Right kidney (tissue), 9 donors: ENCODE measurements around the gene BCL2.
"Not testable (repeated sequence)": the region's sequence is repeated elsewhere in the genome, so short reads cannot be mapped to it uniquely, and the experiment has no call there.

Source experiments
- DNase-seq: peaks from one replicate; pipeline ENCODE4 v3.0.0-alpha.2; 2016
- long read RNA-seq, 8 donors: transcript quantifications; one replicate each; lab custom pipeline, GENCODE V29; 2026

BCL2 gene
- long read RNA-seq, donor 1, full-length matches to known transcripts: 8 of 8 reads
- long read RNA-seq, donor 1, partial matches to known transcripts: 0 of 8 reads
- long read RNA-seq, donor 1, other reads (novel, unspliced or antisense): 0 of 8 reads
- long read RNA-seq, donor 2, full-length matches to known transcripts: 8 of 8 reads
- long read RNA-seq, donor 2, partial matches to known transcripts: 0 of 8 reads
- long read RNA-seq, donor 2, other reads (novel, unspliced or antisense): 0 of 8 reads
- long read RNA-seq, donor 3, full-length matches to known transcripts: 5 of 5 reads
- long read RNA-seq, donor 3, partial matches to known transcripts: 0 of 5 reads
- long read RNA-seq, donor 3, other reads (novel, unspliced or antisense): 0 of 5 reads
- long read RNA-seq, donor 4, full-length matches to known transcripts: 13 of 13 reads
- long read RNA-seq, donor 4, partial matches to known transcripts: 0 of 13 reads
- long read RNA-seq, donor 4, other reads (novel, unspliced or antisense): 0 of 13 reads
- long read RNA-seq, donor 5, full-length matches to known transcripts: 10 of 10 reads
- long read RNA-seq, donor 5, partial matches to known transcripts: 0 of 10 reads
- long read RNA-seq, donor 5, other reads (novel, unspliced or antisense): 0 of 10 reads
- long read RNA-seq, donor 6, full-length matches to known transcripts: 8 of 8 reads
- long read RNA-seq, donor 6, partial matches to known transcripts: 0 of 8 reads
- long read RNA-seq, donor 6, other reads (novel, unspliced or antisense): 0 of 8 reads
- long read RNA-seq, donor 7: 0 reads
- long read RNA-seq, donor 8, full-length matches to known transcripts: 7 of 12 reads
- long read RNA-seq, donor 8, partial matches to known transcripts: 5 of 12 reads
- long read RNA-seq, donor 8, other reads (novel, unspliced or antisense): 0 of 12 reads

DNA sequence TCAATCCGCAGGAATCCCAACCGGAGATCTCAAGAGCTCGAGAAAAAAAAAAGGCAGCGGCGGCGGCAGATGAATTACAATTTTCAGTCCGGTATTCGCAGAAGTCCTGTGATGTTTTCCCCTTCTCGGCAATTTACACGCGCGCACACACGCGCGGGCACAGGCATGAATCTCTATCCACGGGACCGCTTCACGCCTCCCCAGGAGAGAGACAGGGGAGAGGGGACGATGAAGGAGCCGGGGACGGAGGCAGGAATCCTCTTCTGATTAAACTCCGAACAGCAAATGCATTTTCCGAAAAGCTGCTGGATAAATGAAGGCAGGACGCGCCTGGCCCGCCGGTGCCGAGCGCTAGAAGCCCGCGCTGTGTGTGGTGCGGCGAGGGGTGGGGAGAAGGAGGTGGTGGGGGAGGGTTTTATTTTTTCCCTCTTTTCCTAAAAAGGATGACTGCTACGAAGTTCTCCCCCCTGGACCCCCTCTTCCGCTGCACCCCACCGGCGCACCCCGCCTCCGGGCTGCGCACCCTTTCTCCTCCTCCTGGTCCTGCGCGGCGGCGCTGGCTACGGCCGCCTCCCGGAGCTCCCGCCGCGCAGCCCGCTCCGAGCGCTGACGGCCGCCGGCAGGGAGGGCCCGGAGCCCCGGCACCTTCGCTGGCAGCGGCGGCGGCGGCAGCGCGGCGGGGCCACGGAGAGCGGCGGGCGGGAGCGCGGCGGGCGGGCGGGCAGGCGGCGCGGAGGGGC, at the start of gene BCL2:
TSS of gene BCL2 (minus strand) at position 387 of the 740 bp plus-strand sequence.
- peak; percentile 81 for DNase-seq

DNA sequence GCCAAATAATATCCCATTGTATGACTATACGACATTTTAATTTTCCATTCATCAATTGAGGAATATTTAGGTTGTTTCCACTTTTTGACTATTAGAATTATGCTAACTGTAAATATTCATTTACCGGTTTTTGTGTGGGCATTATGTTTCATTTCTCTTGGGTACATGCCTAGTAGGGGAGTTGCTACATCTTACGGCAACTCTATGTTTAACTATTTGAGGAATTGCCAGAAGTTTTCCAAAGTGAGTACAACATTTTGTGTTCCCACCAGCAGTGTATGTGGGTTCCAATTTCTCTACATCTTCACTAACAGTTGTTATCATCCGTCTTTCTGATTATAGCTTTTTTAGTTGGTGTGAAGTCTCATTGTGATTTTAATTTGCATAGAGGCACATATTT, 49.0 kb upstream of the BCL2 start:
- no peak for DNase-seq

DNA sequence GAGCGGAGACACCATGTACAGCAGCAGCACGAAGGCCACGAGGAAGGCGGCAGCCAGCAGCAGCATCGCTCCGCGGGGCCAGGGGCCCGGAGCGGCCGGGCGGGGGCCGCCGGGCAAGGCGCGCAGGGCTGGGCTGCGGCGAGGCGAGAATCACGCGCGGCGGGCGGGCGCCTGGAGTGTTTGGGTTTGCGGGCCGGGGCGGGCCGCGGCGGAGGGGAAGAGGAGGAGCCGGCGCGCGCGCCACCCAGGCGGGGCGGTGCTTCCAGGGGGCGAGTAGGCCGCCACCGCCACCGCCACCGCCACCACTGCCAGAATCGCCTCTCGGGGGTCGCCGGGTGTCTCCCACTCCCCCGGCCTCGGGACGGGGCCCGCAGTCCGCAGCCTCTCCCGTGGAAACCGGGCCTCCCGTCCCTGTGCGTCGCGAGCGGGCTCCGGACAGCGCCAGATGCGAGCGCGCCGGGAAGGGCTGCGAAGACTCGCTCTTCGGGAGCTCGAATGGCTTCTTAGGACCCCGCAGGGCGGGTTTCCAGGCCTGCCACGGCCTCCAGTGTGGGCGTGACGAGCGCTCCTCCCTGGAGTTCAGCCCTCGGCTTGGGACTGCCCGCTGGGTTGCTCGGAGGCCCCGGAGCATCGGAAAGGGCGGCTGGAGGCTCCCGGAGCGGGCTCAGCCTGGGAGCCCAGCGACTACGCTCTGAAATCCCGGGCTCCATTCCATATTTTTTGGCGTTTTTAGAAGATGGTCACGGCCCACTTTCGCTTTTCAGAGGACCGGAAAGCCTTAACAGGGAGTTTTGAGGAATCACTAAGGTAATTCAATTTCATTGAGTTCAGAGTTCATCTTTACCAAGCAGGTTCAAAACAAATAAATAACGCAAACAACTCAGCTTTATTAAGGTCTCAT, 47.7 kb upstream of the BCL2 start, which contains the start of gene KDSR:
TSS of gene KDSR (minus strand) at position 154 of the 901 bp plus-strand sequence. CDS start at position 66, 88 bp downstream.
- peak; percentile 96 for DNase-seq

DNA sequence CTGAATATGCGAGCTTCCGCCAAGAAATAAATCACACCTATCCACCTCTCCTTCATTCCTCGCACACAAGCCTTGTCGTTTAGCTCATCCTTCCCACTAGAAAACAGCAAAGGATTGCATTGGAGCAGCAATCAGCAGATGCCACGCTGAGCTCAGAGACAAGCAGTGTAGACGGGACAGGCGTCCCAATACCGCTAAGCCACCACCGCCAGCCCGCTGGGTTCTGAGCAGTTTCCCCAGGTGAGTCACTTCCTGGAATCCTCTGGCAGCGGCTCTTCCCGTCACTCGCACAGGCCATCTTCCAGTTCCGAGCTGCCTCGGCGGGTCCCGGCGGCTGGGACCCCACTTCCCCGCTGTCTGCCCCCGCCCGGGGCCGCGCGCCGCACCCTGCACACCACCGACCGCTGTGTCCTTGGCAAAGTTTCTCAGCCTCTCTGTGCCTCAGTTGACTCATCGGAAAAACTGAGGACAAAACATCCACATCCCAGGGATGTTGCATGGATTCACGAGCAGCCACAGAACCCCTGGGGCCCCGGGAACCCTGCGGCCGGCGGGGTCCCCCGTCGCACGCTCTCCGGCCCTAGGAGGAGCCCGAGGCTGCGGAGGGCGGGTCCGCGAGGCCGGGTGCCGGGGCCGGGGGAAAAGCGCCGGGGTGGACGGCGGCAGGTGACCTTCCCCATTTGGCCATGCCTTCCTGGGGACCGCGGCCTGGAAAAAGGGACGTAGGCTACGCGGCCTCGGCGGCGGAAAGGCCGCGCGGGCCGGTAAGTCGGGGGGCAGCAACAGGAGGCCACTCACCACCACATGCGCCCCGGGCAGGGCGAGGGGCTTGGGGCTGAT, 46.9 kb upstream of the BCL2 start:
- DNase-seq: peak; percentile 75

GRCh38 chr18:63365876-63366212, 46.3 kb upstream of the BCL2 start:
- DNase-seq: no peak

- no peak for DNase-seq
These were observed 44.4 kb upstream of the BCL2 start for GRCh38 chr18:63363951-63364350.

DNA sequence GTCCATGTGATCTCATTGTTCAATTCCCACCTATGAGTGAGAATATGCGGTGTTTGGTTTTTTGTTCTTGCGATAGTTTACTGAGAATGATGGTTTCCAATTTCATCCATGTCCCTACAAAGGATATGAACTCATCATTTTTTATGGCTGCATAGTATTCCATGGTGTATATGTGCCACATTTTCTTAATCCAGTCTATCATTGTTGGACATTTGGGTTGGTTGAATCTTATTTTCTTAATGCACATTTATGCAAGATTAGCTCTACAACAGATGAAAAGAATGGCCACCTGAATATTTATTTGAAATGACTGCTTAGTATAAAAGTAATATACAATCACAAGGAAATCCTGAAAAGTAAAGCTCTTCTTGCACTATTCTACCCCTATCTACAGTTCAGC, 43.9 kb upstream of the BCL2 start:
- not testable (repeated sequence) for DNase-seq

- no peak for DNase-seq
These were observed 36.8 kb upstream of the BCL2 start for GRCh38 chr18:63356272-63356896.

DNA sequence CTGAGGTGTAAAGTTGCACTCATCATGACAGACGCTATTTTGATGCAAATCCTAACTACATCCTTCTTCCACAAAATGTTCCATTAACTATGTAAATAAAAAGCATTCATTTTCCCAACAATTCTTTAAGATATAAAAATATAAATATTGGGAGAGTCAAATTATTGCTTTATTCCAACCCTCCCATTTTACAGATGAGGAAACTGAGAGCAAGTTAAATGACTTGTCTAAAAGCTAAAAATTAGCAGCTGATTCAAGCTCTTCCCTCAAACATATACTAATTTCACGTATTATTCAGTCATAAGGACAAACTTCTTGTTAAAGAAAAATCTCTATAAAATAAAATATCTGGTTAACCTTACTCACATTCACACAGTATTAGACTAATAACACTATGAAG, 30.7 kb upstream of the BCL2 start:
- DNase-seq: no peak

GRCh38 chr18:63348508-63349136, 29.1 kb upstream of the BCL2 start:
- DNase-seq: no peak

- no peak for DNase-seq
These were observed 27.1 kb upstream of the BCL2 start for GRCh38 chr18:63346480-63347183.

DNA sequence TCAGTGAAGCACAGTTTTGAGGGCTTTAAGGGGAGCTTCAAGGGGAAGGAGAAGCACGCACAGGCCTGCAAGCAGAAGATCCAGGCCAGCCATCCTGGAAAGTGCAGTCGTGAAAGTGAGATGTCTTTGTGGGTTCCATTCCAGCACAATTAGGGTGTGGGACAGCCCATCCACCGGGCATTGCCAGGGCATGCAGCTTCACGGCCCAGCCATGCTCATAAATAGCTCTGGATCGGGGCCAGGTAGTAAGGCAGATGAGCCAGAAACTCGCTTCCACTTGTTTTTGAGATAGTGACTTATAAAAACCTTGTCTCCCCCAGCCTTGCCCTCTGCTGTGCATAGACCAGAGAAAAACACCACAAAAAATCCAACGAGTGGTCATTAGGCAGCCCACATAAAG, 26.5 kb upstream of the BCL2 start:
- DNase-seq: no peak

DNA sequence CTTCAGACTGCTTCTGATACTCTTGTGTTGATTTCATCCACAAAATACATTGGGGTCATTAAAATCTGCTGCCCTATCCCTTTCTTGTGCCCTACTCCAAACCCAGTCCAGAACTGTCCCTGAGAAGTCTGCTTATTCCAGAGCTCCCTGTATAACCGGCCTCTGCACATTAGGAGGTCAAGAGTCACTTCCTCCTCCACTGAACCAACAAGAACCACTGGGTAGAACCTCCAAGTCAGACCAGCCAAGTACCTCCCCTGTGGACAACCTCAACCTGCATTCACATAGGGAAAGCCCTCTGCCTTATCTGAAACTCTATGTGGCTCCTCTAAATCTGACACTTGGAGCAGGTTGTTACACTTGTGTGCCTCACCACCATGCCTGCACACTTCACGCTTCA, 25.3 kb upstream of the BCL2 start:
- DNase-seq: no peak

GRCh38 chr18:63344263-63344662, 24.7 kb upstream of the BCL2 start:
- DNase-seq: no peak

DNA sequence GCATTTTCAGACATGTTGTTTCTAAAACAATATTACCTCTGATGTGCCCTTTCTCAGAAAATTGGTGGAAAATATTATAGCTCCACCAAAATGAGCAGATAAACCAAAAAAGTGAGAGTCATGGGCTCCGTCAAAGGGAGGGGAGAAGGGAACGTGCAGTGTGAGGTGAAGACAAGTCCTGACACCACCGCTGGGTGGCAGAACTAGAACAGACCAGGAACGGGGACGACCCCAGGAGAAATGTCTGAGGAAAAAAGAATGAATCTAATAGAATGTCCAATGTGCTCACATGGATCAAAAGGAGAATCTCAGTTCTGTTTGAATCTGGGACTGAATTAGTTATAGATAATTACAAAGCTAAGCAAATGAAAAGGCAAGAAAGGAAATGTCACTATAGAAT, 22.6 kb upstream of the BCL2 start:
- no peak for DNase-seq

DNA sequence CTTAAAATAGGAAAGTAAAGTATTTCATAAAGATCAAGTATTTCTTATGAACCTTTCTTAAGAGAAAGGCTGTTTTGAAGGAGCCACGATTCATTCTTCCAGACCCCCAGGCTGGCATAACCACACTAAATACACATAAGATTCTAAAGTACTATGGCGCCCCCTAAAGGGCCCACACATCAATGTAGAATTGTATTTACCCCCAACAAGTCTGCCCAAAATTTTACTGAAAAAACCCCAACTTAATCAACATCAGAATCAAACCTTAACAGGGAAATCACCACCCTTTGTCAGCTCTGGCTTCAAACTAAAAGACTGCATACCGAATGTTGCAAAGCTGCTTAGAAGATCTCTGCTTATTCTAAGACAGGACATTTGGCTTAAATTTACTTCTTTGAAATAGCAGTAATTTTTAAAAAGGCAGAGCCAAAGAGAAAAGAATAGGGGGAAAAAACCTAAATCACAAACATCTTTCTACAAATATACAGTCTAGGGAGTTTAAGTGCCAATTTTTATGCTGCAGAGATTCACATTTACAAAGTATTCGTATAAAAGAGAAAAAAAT, 20.4 kb upstream of the BCL2 start:
- DNase-seq: no peak

GRCh38 chr18:63336366-63337099, 17.0 kb upstream of the BCL2 start:
- no peak for DNase-seq

DNA sequence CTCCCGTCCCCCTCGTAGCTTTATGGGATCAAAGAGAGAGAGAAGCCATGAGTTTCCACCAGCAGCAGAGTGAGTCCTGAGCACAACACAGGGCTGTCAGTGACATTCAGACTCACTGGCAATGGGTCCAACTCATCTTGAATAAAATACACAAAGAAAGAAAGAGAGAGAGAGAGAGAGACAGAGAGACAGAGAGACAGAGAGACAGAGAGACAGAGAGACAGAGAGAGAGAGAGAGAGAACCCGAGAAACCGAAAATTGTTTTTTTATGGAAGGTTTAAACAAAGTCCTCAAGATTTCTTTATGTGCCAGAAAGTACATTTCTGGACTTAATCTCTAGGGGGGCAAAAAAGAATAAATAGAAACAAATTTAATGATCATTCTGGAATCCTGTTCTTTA, 11.5 kb upstream of the BCL2 start:
- DNase-seq: no peak
